ENCODE results near the gene CCDC169.

GRCh38 chr13:36323951-36324566 is 26.4 kb upstream of the CCDC169 start:
- TF ChIP-seq, protein P1, sequence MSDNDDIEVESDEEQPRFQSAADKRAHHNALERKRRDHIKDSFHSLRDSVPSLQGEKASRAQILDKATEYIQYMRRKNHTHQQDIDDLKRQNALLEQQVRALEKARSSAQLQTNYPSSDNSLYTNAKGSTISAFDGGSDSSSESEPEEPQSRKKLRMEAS (CRISPR knock-in tag; IDR thresholded peaks at IDR 0.05), result no peak
- TF ChIP-seq, protein P2, sequence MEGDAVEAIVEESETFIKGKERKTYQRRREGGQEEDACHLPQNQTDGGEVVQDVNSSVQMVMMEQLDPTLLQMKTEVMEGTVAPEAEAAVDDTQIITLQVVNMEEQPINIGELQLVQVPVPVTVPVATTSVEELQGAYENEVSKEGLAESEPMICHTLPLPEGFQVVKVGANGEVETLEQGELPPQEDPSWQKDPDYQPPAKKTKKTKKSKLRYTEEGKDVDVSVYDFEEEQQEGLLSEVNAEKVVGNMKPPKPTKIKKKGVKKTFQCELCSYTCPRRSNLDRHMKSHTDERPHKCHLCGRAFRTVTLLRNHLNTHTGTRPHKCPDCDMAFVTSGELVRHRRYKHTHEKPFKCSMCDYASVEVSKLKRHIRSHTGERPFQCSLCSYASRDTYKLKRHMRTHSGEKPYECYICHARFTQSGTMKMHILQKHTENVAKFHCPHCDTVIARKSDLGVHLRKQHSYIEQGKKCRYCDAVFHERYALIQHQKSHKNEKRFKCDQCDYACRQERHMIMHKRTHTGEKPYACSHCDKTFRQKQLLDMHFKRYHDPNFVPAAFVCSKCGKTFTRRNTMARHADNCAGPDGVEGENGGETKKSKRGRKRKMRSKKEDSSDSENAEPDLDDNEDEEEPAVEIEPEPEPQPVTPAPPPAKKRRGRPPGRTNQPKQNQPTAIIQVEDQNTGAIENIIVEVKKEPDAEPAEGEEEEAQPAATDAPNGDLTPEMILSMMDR (IDR thresholded peaks at IDR 0.05), result no peak
- TF ChIP-seq MXD4 (CRISPR knock-in tag; IDR thresholded peaks at IDR 0.05; ENCODE audit: borderline replicate concordance) (no peak), ZBTB21 (CRISPR knock-in tag; IDR thresholded peaks at IDR 0.05; ENCODE audit: borderline replicate concordance) (no peak), ZNF263 (CRISPR knock-in tag; IDR thresholded peaks at IDR 0.05; ENCODE audit: low read depth) (no peak), JUN (CRISPR knock-in tag; IDR thresholded peaks at IDR 0.05) (no peak), TEAD4 (CRISPR knock-in tag; IDR thresholded peaks at IDR 0.05) (no peak)

All from WTC11 (cell line).